Fibroblast of the aortic adventitia (primary cell): ENCODE data around the gene CRACR2B. TPM values are rescaled to one million over a fixed set of nuclear protein-coding genes. Genes with fewer than 3 reads are reported as not detected.
A peak's percentile ranks its signal among the peaks of the same experiment; 100 is the strongest.

Experiments
- DNase-seq: peaks from one replicate; pipeline ENCODE4 v3.0.0-alpha.2; 2010; ENCODE audit warnings: low read depth
- H3K4me3 ChIP-seq: 2 replicates; pipeline ENCODE4 v1.5.1; 2011; ENCODE audit warnings: low read depth, mild to moderate bottlenecking, control low read depth, low read length, moderate library complexity
- total RNA-seq: library from RNA; depleted of rRNA; stranded (reverse); fragments of >200 nt; gene quantifications from 2 replicates; pipeline ENCODE4 v1.2.3, GENCODE V29; 2012; ENCODE audit warnings: low replicate concordance
- TF ChIP-seq, protein P1 (sequence below): IDR thresholded peaks from 2 replicates; pipeline ENCODE4 v1.5.1; 2011; ENCODE audit warnings: mild to moderate bottlenecking, low read length, control low read depth, inconsistent platforms; ENCODE audit not compliant: insufficient read depth

The CRACR2B gene
- total RNA-seq, 1 donor, result 1.3 TPM

DNA sequence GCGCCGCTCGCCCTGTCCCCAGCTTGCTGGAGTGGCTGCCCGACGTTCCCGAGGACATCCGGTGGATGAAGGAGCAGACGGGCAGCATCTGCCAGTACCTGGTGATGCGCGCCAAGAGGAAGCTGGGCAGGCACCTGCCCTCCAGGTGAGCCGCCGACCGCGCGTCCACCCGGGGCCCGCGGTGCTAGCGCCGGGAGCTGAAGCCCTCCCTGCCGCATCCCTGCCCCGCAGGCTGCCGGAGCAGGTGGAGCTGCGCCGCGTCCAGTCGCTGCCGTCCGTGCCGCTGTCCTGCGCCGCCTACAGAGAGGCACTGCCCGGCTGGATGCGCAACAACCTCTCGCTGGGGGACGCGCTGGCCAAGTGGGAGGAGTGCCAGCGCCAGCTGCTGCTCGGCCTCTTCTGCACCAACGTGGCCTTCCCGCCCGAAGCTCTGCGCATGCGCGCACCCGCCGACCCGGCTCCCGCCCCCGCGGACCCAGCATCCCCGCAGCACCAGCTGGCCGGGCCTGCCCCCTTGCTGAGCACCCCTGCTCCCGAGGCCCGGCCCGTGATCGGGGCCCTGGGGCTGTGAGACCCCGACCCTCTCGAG lies 3.3 kb upstream of the CRACR2B start:
- DNase-seq, result no peak
- TF ChIP-seq, protein P1, sequence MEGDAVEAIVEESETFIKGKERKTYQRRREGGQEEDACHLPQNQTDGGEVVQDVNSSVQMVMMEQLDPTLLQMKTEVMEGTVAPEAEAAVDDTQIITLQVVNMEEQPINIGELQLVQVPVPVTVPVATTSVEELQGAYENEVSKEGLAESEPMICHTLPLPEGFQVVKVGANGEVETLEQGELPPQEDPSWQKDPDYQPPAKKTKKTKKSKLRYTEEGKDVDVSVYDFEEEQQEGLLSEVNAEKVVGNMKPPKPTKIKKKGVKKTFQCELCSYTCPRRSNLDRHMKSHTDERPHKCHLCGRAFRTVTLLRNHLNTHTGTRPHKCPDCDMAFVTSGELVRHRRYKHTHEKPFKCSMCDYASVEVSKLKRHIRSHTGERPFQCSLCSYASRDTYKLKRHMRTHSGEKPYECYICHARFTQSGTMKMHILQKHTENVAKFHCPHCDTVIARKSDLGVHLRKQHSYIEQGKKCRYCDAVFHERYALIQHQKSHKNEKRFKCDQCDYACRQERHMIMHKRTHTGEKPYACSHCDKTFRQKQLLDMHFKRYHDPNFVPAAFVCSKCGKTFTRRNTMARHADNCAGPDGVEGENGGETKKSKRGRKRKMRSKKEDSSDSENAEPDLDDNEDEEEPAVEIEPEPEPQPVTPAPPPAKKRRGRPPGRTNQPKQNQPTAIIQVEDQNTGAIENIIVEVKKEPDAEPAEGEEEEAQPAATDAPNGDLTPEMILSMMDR, result no peak
- H3K4me3 ChIP-seq, result no peak overlapping the region

DNA sequence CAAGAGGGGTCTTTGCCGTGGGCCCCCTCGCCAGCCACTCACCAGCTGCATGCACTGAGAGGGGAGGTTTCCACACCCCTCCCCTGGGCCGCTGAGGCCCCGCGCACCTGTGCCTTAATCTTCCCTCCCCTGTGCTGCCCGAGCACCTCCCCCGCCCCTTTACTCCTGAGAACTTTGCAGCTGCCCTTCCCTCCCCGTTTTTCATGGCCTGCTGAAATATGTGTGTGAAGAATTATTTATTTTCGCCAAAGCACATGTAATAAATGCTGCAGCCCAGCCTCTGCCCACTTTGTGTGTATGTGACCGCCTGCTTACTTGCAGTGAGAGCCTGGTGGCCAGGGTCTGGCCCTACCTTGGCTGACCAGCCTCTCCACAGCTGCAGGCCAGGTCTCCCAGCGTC lies 2.8 kb upstream of the CRACR2B start:
- H3K4me3 ChIP-seq, result no peak overlapping the region
- TF ChIP-seq, protein P1, result no peak
- DNase-seq, result no peak

DNA sequence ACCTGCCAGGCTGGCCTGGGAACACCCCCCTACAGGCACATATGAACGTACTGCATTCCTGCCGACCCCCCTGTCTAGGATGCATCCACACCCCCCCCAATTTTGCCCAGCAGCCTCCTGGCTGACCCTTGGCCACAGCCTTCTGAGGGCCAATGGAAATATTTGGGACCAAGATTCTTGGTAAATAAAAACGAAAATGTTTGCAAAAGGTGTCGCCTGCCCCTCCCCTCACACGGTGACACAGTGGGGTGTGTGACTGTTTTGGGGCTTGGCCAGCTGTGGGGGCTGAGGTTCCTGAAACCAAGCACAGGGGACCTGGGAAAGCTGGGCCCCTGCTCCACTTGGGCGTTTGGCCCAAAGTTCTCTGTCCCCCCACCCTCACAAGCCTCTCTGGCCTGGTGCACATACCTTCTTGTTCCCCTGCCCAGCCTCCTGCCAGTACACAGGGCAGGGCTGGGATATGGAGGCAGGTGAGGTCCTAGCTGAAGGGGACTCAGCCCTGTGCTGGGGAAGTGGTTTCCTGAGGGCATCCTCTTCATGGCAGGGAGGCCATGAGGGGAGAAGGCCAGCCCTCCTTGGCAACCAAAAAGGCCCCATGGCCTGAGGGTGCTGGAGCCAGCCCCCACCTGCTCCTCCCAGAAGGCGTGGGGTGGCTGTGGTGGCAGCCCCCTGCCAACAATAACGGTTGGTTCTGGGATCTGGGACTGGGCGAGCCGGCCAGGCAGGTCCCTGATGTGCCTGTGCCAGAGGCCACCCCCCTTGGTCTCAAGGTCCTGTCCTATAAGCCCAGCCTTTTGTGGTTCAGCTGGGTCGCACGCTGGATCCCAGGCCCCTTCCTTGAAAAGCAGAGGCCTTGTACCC lies 2.1 kb upstream of the CRACR2B start:
- H3K4me3 ChIP-seq, result no peak overlapping the region
- no peak for DNase-seq
- TF ChIP-seq, protein P1, result no peak

DNA sequence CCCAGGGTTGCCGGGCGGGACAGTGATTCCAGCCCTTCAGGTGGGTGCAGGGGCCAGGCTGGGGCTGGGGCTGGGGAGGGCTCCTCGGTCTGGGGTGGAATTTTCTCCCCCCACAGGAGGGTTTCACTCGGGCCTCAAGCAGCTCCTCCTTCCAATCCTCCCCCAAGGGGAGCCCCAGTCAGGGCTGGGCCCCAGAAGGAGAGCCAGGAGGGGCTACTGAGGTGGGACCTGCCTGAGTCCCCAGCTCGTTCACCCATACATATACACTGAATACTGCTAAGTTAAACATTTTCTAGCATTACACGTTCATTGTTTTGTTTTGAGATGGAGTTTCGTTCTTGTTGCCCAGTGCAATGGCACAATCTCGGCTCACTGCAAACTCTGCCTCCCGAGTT lies 1.5 kb upstream of the CRACR2B start:
- TF ChIP-seq, protein P1, result no peak
- no peak for DNase-seq
- no peak overlapping the region for H3K4me3 ChIP-seq

DNA sequence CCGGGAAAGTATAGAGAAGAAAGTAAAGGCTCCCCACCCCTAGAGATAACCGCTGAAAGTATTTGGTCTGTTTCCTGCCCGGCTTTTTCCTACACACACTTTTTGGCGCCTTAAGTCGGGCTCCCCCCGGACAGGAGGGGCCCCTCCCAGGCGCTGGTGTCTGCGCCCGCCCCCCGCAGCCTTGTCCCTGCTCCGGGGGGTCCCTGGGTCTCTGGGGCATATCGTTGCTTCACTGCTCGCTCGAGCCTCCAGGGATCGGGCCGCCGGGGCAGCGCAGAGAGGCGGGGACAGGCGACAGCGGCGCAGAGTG lies 928 bp upstream of the CRACR2B start:
- H3K4me3 ChIP-seq, result peak overlapping the region; percentile 9
- DNase-seq, result no peak
- TF ChIP-seq, protein P1, result no peak

DNA sequence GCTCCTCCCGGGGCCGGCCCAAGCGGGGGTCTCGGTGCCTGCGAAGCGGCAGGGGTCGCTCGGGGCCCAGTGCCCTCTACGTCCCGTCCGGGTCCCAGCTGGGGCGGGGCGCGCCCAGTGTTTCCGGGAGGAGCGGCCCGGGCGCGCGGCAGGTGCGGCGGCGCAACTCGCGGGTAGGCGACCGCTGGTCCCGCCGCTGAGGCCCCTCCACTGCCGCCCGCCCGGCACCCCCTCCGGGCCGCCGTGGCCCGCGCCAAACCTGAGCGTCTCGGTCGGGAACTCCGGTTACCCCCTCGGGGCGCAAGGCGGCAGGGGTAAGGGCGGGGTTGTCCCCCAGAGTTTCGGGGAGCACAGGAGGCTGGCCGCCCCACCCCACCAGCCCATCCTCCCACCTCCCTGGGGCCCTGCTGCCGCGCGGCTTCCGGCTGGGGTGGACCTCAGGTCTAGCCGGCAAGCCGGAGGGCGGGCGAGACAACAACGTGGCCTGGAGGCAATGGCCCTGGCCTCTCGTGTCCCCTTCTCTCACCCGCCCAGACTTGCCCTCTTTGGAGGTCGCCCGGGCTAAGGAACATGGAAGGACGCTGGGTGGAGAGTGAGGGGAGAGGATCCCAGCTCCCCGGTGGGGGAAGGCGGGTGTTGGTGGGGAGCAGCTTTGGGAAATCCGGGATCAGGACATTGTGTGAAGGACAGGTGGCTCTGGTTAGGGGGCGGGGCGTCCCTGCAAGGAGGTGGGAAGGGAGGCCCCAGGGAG lies 398 bp upstream of the CRACR2B start:
- TF ChIP-seq, protein P1, result no peak
- no peak for DNase-seq
- peak overlapping the region; percentile 9 for H3K4me3 ChIP-seq
